Spleen (tissue), 11 donors: ENCODE data around the gene ZNF714. TPM values are rescaled to one million over a fixed set of nuclear protein-coding genes. Genes with fewer than 3 reads are reported as not detected.

Experiments
- DNase-seq: peaks from one replicate; pipeline ENCODE4 v3.0.0-alpha.2; 2020
- H3K27ac ChIP-seq, 8 donors: fragments of 200-600 bp; sonication (generic) in 7 of 8; 1 replicate in 4 of 8; 2 replicates in 4 of 8; pipeline versions ENCODE4 v1.5.0 to v1.8.0; 2016 to 2021; ENCODE audit warnings: inconsistent platforms in 4 of 8, mild to moderate bottlenecking in 4 of 8, moderate library complexity in 1 of 8
- H3K27me3 ChIP-seq, 7 donors: fragments of 200-600 bp; sonication (generic) in 6 of 7; replicated peaks in 1 of 7; 1 replicate in 4 of 7; 2 replicates in 3 of 7; pipeline versions ENCODE4 v1.5.0 to v1.8.0; 2016 to 2021; ENCODE audit warnings: inconsistent platforms in 3 of 7, mild to moderate bottlenecking in 1 of 7
- H3K36me3 ChIP-seq, 6 donors: fragments of 200-600 bp; sonication (generic) in 5 of 6; 1 replicate in 4 of 6; 2 replicates in 2 of 6; pipeline versions ENCODE4 v1.5.0 to v1.8.0; 2016 to 2021; ENCODE audit warnings: inconsistent platforms in 2 of 6
- H3K4me1 ChIP-seq, 6 donors: fragments of 200-600 bp; sonication (generic) in 5 of 6; 1 replicate in 3 of 6; 2 replicates in 3 of 6; pipeline versions ENCODE4 v1.5.0 to v1.8.0; 2016 to 2021; ENCODE audit warnings: inconsistent platforms in 3 of 6
- H3K4me3 ChIP-seq, 8 donors: fragments of 200-600 bp; sonication (generic) in 7 of 8; 1 replicate in 4 of 8; 2 replicates in 4 of 8; pipeline versions ENCODE4 v1.5.0 to v1.8.0; 2016 to 2021; ENCODE audit warnings: inconsistent platforms in 4 of 8, mild to moderate bottlenecking in 4 of 8, moderate library complexity in 2 of 8
- H3K9me3 ChIP-seq, 8 donors: fragments of 200-600 bp; sonication (generic) in 7 of 8; 1 replicate in 4 of 8; 2 replicates in 4 of 8; pipeline versions ENCODE4 v1.5.0 to v1.8.0; 2016 to 2021; ENCODE audit warnings: inconsistent platforms in 4 of 8
- POLR2A ChIP-seq, 3 donors: fragments of 450-650 bp; IDR thresholded peaks; one replicate each; pipeline ENCODE4 v1.5.1; 2017; ENCODE audit warnings: antibody characterized with exemption in 3 of 3, mild to moderate bottlenecking in 1 of 3
- POLR2AphosphoS5 ChIP-seq, 3 donors: sonication (generic); formaldehyde crosslinking; IDR thresholded peaks; one replicate each; pipeline ENCODE4 v1.5.1; 2017; ENCODE audit warnings: antibody characterized with exemption in 3 of 3
- WGBS, 5 donors: extraction: QIAGEN DNeasy Blood & Tissue Kit in 3 of 5; methylation state at CpG; one replicate each; pipeline versions ENCODE4 v1.1.5 to v1.1.7; 2013 to 2018; 5-methylcytosine and 5-hydroxymethylcytosine counted together
- intact Hi-C: fragments of 100-400 bp; cut with DNase I; formaldehyde crosslinking; loops from one replicate; pipeline ENCODE4 v1.15.0; 2023; ENCODE audit warnings: low total_unique reads
- polyA plus RNA-seq, 3 donors: library from polyadenylated mRNA; stranded (reverse); fragments of 200-250 nt; gene quantifications; one replicate each; pipeline ENCODE4 v1.2.1, GENCODE V29; 2013
- total RNA-seq, 7 donors: library from RNA; depleted of rRNA in 3 of 7; stranded (reverse); fragments of >200 nt in 3 of 7; fragmentation: NEBNext Ultra II Directional in 4 of 7; extraction: Animal tissue kit (Norgen Biotek cat#: 25700) in 4 of 7; gene quantifications; one replicate each; pipeline versions ENCODE4 v1.1.0 to v1.2.1, GENCODE V29; 2016 to 2021
- TF ChIP-seq, protein P1 (sequence below), 11 experiments: fragments of 200-600 bp in 7 of 11; fragments of 450-650 bp in 4 of 11; sonication (generic) in 4 of 11; IDR thresholded peaks in 8 of 11; conservative IDR thresholded peaks in 3 of 11; 1 replicate in 7 of 11; 2 replicates in 4 of 11; pipeline versions ENCODE4 v1.4.0 to v1.8.0; 2016 to 2021; ENCODE audit warnings: antibody characterized with exemption in 11 of 11, inconsistent platforms in 4 of 11, mild to moderate bottlenecking in 1 of 11
- donor health status: healthy with polysubstance abuse.
- donor health status: DM: no; HTN: no; CAD: no; lungs with moderate emphysema.
- donor health status: DM: no; HTN: no; CAD: no.
- donor health status: Bipolar disorder and iron deficiency.
- donor health status: healthy.
- donor health status: DM: no; HTN: no; CAD: no.
- donor health status: DM: yes; HTN: yes; CAD: no.

The ZNF714 gene
- total and polyA plus RNA-seq, 10 donors: 1.2 to 23.7 (median 8.1) TPM

DNA sequence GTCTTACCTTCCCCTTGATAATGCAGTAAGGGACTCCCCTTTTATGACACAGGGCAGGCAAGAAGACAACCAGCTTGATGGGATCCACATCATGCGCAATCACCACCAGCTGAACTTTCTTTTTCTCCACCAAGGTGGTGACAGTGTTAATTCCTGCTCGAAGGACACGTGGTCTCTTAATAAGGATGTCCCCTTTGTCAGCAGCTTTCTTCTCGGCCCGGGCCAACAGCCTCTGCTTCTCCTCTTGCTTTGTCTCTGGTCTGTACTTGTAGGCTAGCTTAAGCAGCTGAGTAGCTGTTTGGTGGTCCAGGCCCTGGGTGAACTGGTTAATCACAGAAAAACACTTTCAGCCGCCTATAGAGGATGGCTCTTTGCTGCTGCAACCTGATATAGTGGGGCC, 67.9 kb downstream of the ZNF714 start:
- WGBS, 5 donors: 95 to 99% (median 98%) methylated on average over 6 of the region's 6 CpGs
- Histone ChIP-seq H3K27me3 (no peaks in the 10 kb centered on the region), H3K4me1 (no peaks in the 10 kb centered on the region), H3K36me3 (peaks cover 5 to 95% (median 60%) of the 10 kb centered on the region in 6 donors), H3K27ac (no peak overlapping the region), H3K9me3 (peaks cover 0 to 12% (median 3%) of the 10 kb centered on the region in 8 donors), H3K4me3 (no peak overlapping the region)
- intact Hi-C loops: no loop called here
- DNase-seq: no peak
- TF ChIP-seq POLR2A (IDR thresholded peaks at IDR 0.05) (no peak), POLR2AphosphoS5 (IDR thresholded peaks at IDR 0.05) (no peak)
- TF ChIP-seq, protein P1, sequence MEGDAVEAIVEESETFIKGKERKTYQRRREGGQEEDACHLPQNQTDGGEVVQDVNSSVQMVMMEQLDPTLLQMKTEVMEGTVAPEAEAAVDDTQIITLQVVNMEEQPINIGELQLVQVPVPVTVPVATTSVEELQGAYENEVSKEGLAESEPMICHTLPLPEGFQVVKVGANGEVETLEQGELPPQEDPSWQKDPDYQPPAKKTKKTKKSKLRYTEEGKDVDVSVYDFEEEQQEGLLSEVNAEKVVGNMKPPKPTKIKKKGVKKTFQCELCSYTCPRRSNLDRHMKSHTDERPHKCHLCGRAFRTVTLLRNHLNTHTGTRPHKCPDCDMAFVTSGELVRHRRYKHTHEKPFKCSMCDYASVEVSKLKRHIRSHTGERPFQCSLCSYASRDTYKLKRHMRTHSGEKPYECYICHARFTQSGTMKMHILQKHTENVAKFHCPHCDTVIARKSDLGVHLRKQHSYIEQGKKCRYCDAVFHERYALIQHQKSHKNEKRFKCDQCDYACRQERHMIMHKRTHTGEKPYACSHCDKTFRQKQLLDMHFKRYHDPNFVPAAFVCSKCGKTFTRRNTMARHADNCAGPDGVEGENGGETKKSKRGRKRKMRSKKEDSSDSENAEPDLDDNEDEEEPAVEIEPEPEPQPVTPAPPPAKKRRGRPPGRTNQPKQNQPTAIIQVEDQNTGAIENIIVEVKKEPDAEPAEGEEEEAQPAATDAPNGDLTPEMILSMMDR (IDR thresholded peaks at IDR 0.05 in 8 of 11, conservative IDR thresholded peaks at IDR 0.05 in 3 of 11): no peak

- no peak overlapping the region for H3K4me3 ChIP-seq
Observed at GRCh38 chr19:21151460-21151859, 69.5 kb downstream of the ZNF714 start.

DNA sequence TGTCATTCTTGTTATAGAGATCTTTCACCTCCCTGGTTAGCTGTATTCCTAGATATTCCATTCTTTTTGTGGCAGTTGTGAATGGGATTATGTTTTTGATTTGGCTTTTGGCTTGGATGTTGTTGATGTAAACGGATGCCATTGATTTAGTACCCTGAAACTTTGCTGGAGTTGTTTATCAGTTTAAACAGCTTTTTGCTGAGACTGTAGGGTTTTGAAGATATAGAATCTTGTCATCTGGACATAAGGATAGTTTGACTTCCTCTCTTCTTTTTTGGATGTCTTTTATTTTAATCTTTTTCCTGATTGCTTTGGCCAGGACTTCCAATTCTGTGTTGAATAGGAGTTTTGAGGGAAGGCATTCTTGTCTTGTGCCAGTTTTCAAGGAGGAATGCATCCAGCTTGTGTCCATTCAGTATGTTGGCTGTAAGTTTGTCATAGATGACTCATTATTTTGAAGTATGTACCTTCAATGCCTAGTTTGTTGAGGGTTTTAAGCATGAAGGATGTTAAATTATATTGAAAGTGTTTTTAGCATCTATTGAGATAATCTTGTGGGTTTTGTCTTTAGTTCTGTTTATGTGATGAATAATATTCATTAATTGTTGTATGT, 76.6 kb downstream of the ZNF714 start:
- intact Hi-C loops: no loop called here
- WGBS, 5 donors: 93 to 100% (median 96%) methylated on average over 1 of the region's 1 CpG
- TF ChIP-seq, protein P1 (IDR thresholded peaks at IDR 0.05 in 8 of 11, conservative IDR thresholded peaks at IDR 0.05 in 3 of 11): no peak
- TF ChIP-seq POLR2A (IDR thresholded peaks at IDR 0.05): no peak
- TF ChIP-seq POLR2AphosphoS5 (IDR thresholded peaks at IDR 0.05): no peak

More at GRCh38 chr19:21151460-21151859, 69.5 kb downstream of the ZNF714 start:
- H3K9me3 ChIP-seq: peaks cover 0 to 20% (median 4%) of the 10 kb centered on the region in 8 donors
- intact Hi-C loops: no loop called here
- no peaks in the 10 kb centered on the region for H3K4me1 ChIP-seq
- WGBS, 5 donors: 94 to 100% (median 98%) methylated on average over 1 of the region's 1 CpG
- no peak for TF ChIP-seq POLR2A (IDR thresholded peaks at IDR 0.05)
- no peak for TF ChIP-seq POLR2AphosphoS5 (IDR thresholded peaks at IDR 0.05)
- TF ChIP-seq, protein P1 (IDR thresholded peaks at IDR 0.05 in 8 of 11, conservative IDR thresholded peaks at IDR 0.05 in 3 of 11): no peak
- no peak for DNase-seq
- no peaks in the 10 kb centered on the region for H3K27me3 ChIP-seq
- no peak overlapping the region for H3K27ac ChIP-seq
- H3K36me3 ChIP-seq: peaks cover 5 to 91% (median 49%) of the 10 kb centered on the region in 6 donors

DNA sequence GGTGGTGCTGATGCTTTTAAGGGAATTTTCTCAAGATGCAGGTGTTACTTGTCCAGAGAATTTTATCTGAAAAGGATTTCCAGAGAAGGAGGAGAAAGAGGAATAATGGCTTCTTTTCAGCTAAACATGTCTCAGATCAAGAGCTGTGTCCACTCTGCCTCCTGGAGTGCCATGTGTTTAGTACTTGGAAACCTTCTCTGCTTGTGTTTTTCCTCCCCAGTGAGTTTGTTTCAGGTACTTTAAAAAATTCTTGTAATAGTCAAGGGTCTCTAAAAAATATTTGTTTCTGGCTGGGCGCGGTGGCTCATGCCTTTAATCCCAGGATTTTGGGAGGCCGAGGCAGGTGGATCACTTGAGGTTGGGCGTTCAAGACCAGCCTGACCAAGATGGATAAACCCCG, 82.5 kb downstream of the ZNF714 start:
- H3K4me1 ChIP-seq: no peaks in the 10 kb centered on the region
- no peak overlapping the region for H3K27ac ChIP-seq
- TF ChIP-seq POLR2A (IDR thresholded peaks at IDR 0.05) (no peak), POLR2AphosphoS5 (IDR thresholded peaks at IDR 0.05) (no peak)
- WGBS, 5 donors: 96 to 99% (median 98%) methylated on average over 5 of the region's 5 CpGs
- intact Hi-C loops: no loop called here
- no peaks in the 10 kb centered on the region for H3K27me3 ChIP-seq
- H3K36me3 ChIP-seq: peaks cover 0 to 98% (median 47%) of the 10 kb centered on the region in 6 donors
- no peak for DNase-seq
- no peak overlapping the region for H3K4me3 ChIP-seq
- peaks cover 0 to 13% (median under 1%) of the 10 kb centered on the region in 8 donors for H3K9me3 ChIP-seq

More for the DNA sequence above, 76.6 kb downstream of the ZNF714 start:
- Histone ChIP-seq H3K9me3 (peaks cover 0 to 60% (median 17%) of the 10 kb centered on the region in 8 donors), H3K4me1 (no peaks in the 10 kb centered on the region), H3K27ac (no peak overlapping the region), H3K36me3 (peaks cover 0 to 78% (median 19%) of the 10 kb centered on the region in 6 donors), H3K27me3 (no peaks in the 10 kb centered on the region), H3K4me3 (no peak overlapping the region)
- DNase-seq: no peak
